HG02943 (cell line): ENCODE results near the gene FAM174C.
"Not testable (repeated sequence)": the region's sequence is repeated elsewhere in the genome, so short reads cannot be mapped to it uniquely, and the experiment has no call there.

Experiments used
- ATAC-seq: cut with Tn5 transposase; IDR thresholded peaks from one replicate; pipeline ENCODE4 v1.9.1; 2021; ENCODE audit warnings: mild to moderate bottlenecking, low read depth, moderate library complexity; ENCODE audit not compliant: unreplicated experiment

The FAM174C gene

GRCh38 chr19:1313695-1314613 is 38.6 kb downstream of the FAM174C start:
- ATAC-seq, result no peak

- no peak for ATAC-seq
These were observed 40.3 kb downstream of the FAM174C start for GRCh38 chr19:1315470-1316166.

GRCh38 chr19:1316466-1316865 is 41.1 kb downstream of the FAM174C start:
- ATAC-seq, result no peak

GRCh38 chr19:1317274-1318003 is 42.1 kb downstream of the FAM174C start:
- no peak for ATAC-seq

GRCh38 chr19:1318678-1319471 is 43.5 kb downstream of the FAM174C start:
- no peak for ATAC-seq

GRCh38 chr19:1320282-1320650 is 44.9 kb downstream of the FAM174C start:
- ATAC-seq, result not testable (repeated sequence)

GRCh38 chr19:1321539-1321938 is 46.2 kb downstream of the FAM174C start:
- no peak for ATAC-seq

- ATAC-seq, result no peak
These were observed 47.1 kb downstream of the FAM174C start for GRCh38 chr19:1322198-1322981.

GRCh38 chr19:1324249-1324805 is 49.0 kb downstream of the FAM174C start:
- ATAC-seq, result no peak

GRCh38 chr19:1324806-1325567 is 49.7 kb downstream of the FAM174C start:
- no peak for ATAC-seq

- no peak for ATAC-seq
These were observed 50.4 kb downstream of the FAM174C start for GRCh38 chr19:1325568-1326294.

GRCh38 chr19:1327125-1327524 is 51.8 kb downstream of the FAM174C start:
- ATAC-seq, result no peak
